ENCODE results near the gene C22orf39.

The C22orf39 gene

GRCh38 chr22:19492504-19493174 lies 45.1 kb upstream of the C22orf39 start:
- H3K4me3 ChIP-seq (ENCODE audit: low read depth, low read length), result no peak overlapping the region
- no peak for TF ChIP-seq CTCF (IDR thresholded peaks at IDR 0.05; ENCODE audit: control insufficient read depth, extremely low read depth, insufficient read depth)
- no peak for DNase-seq (ENCODE audit: low read depth)

DNA sequence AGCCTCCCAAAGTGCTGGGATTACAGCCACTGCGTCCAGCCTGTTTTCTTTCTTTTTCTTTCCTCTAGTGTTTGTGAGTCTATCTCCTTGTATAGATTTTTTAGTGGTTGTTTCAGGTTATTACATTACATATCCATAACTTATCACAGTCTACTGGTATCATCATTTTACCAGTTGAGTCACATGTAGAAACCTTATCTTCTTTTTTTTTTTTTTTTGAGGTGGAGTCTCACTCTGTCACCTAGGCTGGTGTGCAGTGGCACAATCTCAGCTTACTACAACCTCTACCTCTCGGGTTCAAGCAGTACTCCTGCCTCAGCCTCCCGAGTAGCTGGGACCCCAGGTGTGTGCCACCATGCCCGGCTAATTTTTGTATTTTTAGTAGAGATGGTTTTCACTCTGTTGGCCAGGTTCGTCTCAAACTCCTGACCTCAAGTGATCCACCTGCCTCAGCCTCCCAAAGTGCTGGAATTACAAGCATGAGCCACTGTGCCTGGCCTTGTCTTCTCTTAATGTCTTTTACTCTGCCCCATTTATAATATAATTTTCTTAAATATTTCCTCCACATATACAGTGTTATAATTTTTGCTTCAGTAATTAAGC lies 43.2 kb upstream of the C22orf39 start:
- no peak for TF ChIP-seq CTCF (IDR thresholded peaks at IDR 0.05; ENCODE audit: control insufficient read depth, extremely low read depth, insufficient read depth)
- no peak for DNase-seq (ENCODE audit: low read depth)

GRCh38 chr22:19488884-19489843 lies 41.7 kb upstream of the C22orf39 start:
- H3K4me3 ChIP-seq (ENCODE audit: low read depth, low read length), result no peak overlapping the region
- no peak for DNase-seq (ENCODE audit: low read depth)
- TF ChIP-seq CTCF (IDR thresholded peaks at IDR 0.05; ENCODE audit: control insufficient read depth, extremely low read depth, insufficient read depth), result peak; percentile 43

More for the DNA sequence above, 43.2 kb upstream of the C22orf39 start:
- H3K4me3 ChIP-seq (ENCODE audit: low read depth, low read length), result no peak overlapping the region

GRCh38 chr22:19488285-19488684 lies 40.8 kb upstream of the C22orf39 start:
- no peak overlapping the region for H3K4me3 ChIP-seq (ENCODE audit: low read depth, low read length)
- no peak for DNase-seq (ENCODE audit: low read depth)
- no peak for TF ChIP-seq CTCF (IDR thresholded peaks at IDR 0.05; ENCODE audit: control insufficient read depth, extremely low read depth, insufficient read depth)

GRCh38 chr22:19483481-19484244 lies 36.2 kb upstream of the C22orf39 start:
- no peak for TF ChIP-seq CTCF (IDR thresholded peaks at IDR 0.05; ENCODE audit: control insufficient read depth, extremely low read depth, insufficient read depth)
- H3K4me3 ChIP-seq (ENCODE audit: low read depth, low read length), result no peak overlapping the region
- no peak for DNase-seq (ENCODE audit: low read depth)

- no peak for DNase-seq (ENCODE audit: low read depth)
- TF ChIP-seq CTCF (IDR thresholded peaks at IDR 0.05; ENCODE audit: control insufficient read depth, extremely low read depth, insufficient read depth), result no peak
- no peak overlapping the region for H3K4me3 ChIP-seq (ENCODE audit: low read depth, low read length)
Measured at GRCh38 chr22:19482297-19482696, 34.8 kb upstream of the C22orf39 start.
